NCI-H2227 treated with DMSO at 0.1 percent for 48 hours (cell line): ENCODE results near the gene KRTAP10-10.
"Not testable (repeated sequence)": the region's sequence is repeated elsewhere in the genome, so short reads cannot be mapped to it uniquely, and the experiment has no call there.

ENCODE experiments used
- DNase-seq: peaks from one replicate; lab custom pipeline; 2025; lab: John Stamatoyannopoulos, UW

Gene KRTAP10-10

DNA sequence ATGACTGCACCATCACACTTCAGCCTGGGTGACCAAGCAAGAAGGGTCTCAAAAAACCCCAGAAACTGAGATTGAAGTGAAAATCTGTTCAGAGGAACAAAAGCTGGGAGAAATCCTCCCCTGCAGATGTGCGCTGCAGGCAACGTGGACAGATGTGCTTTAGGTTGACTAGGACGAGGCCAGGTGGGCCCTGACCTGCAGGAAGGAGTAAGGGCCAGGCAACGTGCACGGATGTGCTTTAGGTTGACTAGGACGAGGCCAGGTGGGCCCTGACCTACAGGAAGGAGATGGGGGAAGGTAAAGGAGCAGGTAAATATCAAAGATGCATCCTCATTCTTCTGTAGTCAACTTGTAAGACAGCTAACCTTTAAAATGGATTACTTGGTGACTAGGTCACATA lies 47.3 kb downstream of the KRTAP10-10 start:
- DNase-seq = no peak

DNA sequence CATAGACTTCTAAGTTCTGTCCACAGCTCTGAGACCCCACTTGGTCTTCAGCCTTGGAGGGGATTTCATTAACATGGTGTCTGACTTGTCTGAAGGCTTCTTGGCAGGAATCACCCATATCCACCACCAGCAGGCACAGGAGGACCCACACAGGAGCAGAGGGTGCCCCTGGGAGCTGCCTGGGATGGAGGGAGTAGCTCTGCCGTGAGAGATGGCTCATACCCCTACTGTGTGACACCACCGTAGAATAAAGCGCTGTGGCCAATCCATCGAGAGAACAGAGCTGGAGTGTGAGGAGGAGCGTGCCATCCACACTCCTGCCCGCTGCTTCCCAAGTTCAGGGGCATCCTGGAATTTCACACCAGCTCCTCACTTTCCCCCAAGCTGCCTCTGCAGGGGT lies 47.9 kb downstream of the KRTAP10-10 start:
- DNase-seq = not testable (repeated sequence)

GRCh38 chr21:44686000-44686781 lies 49.0 kb downstream of the KRTAP10-10 start:
- DNase-seq = no peak

- DNase-seq = no peak
These were observed 49.8 kb downstream of the KRTAP10-10 start for GRCh38 chr21:44686843-44687561.

DNA sequence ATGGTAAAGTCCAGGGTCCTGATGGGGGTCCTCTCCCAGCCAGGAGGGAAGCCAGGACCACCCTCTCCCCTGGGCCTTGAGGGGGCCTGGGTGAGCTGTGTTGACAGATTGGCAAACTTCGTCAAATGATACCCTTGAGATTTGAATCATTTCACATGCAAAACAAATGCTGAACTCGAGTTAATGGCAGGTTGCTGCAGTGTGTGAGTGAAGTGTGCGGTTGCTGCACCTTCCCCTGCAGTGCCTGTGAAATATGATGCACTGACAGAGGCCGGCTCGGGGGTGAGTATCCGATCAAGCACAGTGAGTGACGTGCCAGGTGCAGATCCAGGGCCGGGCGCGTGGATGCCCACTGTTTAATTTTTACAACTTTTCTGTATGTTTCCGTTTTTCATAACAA lies 50.5 kb downstream of the KRTAP10-10 start:
- no peak for DNase-seq
